ENCODE data around the gene KANK3. TPM values are rescaled to one million over a fixed set of nuclear protein-coding genes. Genes with fewer than 3 reads are reported as not detected.

The KANK3 gene
- total and polyA plus RNA-seq, 9 of the 15 experiments (the other 6 are each of a cell fraction or from before 2014, with no cell fraction given): 0.03 to 0.40 (median 0.08) TPM; not detected in 6

- TF ChIP-seq, protein P1, sequence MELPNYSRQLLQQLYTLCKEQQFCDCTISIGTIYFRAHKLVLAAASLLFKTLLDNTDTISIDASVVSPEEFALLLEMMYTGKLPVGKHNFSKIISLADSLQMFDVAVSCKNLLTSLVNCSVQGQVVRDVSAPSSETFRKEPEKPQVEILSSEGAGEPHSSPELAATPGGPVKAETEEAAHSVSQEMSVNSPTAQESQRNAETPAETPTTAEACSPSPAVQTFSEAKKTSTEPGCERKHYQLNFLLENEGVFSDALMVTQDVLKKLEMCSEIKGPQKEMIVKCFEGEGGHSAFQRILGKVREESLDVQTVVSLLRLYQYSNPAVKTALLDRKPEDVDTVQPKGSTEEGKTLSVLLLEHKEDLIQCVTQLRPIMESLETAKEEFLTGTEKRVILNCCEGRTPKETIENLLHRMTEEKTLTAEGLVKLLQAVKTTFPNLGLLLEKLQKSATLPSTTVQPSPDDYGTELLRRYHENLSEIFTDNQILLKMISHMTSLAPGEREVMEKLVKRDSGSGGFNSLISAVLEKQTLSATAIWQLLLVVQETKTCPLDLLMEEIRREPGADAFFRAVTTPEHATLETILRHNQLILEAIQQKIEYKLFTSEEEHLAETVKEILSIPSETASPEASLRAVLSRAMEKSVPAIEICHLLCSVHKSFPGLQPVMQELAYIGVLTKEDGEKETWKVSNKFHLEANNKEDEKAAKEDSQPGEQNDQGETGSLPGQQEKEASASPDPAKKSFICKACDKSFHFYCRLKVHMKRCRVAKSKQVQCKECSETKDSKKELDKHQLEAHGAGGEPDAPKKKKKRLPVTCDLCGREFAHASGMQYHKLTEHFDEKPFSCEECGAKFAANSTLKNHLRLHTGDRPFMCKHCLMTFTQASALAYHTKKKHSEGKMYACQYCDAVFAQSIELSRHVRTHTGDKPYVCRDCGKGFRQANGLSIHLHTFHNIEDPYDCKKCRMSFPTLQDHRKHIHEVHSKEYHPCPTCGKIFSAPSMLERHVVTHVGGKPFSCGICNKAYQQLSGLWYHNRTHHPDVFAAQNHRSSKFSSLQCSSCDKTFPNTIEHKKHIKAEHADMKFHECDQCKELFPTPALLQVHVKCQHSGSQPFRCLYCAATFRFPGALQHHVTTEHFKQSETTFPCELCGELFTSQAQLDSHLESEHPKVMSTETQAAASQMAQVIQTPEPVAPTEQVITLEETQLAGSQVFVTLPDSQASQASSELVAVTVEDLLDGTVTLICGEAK (IDR thresholded peaks at IDR 0.05): no peak
- TF ChIP-seq, protein P1 (CRISPR knock-in tag; IDR thresholded peaks at IDR 0.05): no peak
- TF ChIP-seq MAZ (CRISPR knock-in tag; conservative IDR thresholded peaks at IDR 0.05 in 1 of 2, IDR thresholded peaks at IDR 0.05 in 1 of 2): no peak
- TF ChIP-seq, protein P2, sequence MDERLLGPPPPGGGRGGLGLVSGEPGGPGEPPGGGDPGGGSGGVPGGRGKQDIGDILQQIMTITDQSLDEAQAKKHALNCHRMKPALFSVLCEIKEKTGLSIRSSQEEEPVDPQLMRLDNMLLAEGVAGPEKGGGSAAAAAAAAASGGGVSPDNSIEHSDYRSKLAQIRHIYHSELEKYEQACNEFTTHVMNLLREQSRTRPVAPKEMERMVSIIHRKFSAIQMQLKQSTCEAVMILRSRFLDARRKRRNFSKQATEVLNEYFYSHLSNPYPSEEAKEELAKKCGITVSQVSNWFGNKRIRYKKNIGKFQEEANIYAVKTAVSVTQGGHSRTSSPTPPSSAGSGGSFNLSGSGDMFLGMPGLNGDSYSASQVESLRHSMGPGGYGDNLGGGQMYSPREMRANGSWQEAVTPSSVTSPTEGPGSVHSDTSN (CRISPR knock-in tag; IDR thresholded peaks at IDR 0.05; ENCODE audit: low read depth): no peak
- TF ChIP-seq, protein P2 (tag; conservative IDR thresholded peaks at IDR 0.05; ENCODE audit: low read depth): 0 out of 2 replicates have a peak, but pooled peaks have one; percentile 19
- TF ChIP-seq, protein P3, sequence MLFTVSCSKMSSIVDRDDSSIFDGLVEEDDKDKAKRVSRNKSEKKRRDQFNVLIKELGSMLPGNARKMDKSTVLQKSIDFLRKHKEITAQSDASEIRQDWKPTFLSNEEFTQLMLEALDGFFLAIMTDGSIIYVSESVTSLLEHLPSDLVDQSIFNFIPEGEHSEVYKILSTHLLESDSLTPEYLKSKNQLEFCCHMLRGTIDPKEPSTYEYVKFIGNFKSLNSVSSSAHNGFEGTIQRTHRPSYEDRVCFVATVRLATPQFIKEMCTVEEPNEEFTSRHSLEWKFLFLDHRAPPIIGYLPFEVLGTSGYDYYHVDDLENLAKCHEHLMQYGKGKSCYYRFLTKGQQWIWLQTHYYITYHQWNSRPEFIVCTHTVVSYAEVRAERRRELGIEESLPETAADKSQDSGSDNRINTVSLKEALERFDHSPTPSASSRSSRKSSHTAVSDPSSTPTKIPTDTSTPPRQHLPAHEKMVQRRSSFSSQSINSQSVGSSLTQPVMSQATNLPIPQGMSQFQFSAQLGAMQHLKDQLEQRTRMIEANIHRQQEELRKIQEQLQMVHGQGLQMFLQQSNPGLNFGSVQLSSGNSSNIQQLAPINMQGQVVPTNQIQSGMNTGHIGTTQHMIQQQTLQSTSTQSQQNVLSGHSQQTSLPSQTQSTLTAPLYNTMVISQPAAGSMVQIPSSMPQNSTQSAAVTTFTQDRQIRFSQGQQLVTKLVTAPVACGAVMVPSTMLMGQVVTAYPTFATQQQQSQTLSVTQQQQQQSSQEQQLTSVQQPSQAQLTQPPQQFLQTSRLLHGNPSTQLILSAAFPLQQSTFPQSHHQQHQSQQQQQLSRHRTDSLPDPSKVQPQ (CRISPR knock-in tag; IDR thresholded peaks at IDR 0.05; ENCODE audit: borderline replicate concordance): no peak
- no peak for TF ChIP-seq NR1H2 (CRISPR knock-in tag; IDR thresholded peaks at IDR 0.05)
- TF ChIP-seq ZFP91 (CRISPR knock-in tag; IDR thresholded peaks at IDR 0.05): no peak
- no peak for TF ChIP-seq FOXA1 (IDR thresholded peaks at IDR 0.05; ENCODE audit: borderline replicate concordance)
- TF ChIP-seq, protein P4, sequence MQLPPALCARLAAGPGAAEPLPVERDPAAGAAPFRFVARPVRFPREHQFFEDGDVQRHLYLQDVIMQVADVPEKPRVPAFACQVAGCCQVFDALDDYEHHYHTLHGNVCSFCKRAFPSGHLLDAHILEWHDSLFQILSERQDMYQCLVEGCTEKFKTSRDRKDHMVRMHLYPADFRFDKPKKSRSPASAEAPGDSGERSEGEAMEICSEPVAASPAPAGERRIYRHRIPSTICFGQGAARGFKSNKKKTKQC (CRISPR knock-in tag; IDR thresholded peaks at IDR 0.05): no peak
- no peak for TF ChIP-seq KHSRP (IDR thresholded peaks at IDR 0.05)
Observed at GRCh38 chr19:8386990-8387389, 43.9 kb upstream of the KANK3 start (continued).

Measured in K562 (cell line).